H9 (cell line): ENCODE results near the gene CTNNA3. TPM values are rescaled to one million over a fixed set of nuclear protein-coding genes. Genes with fewer than 3 reads are reported as not detected.

ENCODE experiments used
- DNase-seq: peaks from one replicate; pipeline ENCODE4 v3.0.0-alpha.2; 2017
- H2AFZ ChIP-seq: one replicate; pipeline ENCODE4 v1.6.1; 2013; ENCODE audit warnings: mild to moderate bottlenecking, low read length, control low read depth, moderate library complexity
- H2AK5ac ChIP-seq: 2 replicates; pipeline ENCODE4 v1.6.1; 2013; ENCODE audit warnings: low read length, control low read depth, mixed read lengths; ENCODE audit not compliant: insufficient read length
- H2BK120ac ChIP-seq: one replicate; pipeline ENCODE4 v1.6.1; 2013; ENCODE audit warnings: low read depth, mild to moderate bottlenecking, low read length, control low read depth, inconsistent platforms; ENCODE audit not compliant: poor library complexity, severe bottlenecking
- H2BK12ac ChIP-seq: 2 replicates; pipeline ENCODE4 v1.6.1; 2013; ENCODE audit warnings: low read length, control low read depth, mixed read lengths, low read depth; ENCODE audit not compliant: insufficient read length
- H2BK15ac ChIP-seq: 2 replicates; pipeline ENCODE4 v1.6.1; 2013; ENCODE audit warnings: low read depth, low read length, control low read depth
- H2BK20ac ChIP-seq: one replicate; pipeline ENCODE4 v1.6.1; 2013; ENCODE audit warnings: low read depth, mild to moderate bottlenecking, low read length, control low read depth, inconsistent platforms; ENCODE audit not compliant: poor library complexity, severe bottlenecking
- H2BK5ac ChIP-seq: 2 replicates; pipeline ENCODE4 v1.6.1; 2013; ENCODE audit warnings: low read length, control low read depth, mixed read lengths; ENCODE audit not compliant: insufficient read length
- H3K14ac ChIP-seq: 2 replicates; pipeline ENCODE4 v1.6.1; 2013; ENCODE audit warnings: low read length, control low read depth; ENCODE audit not compliant: insufficient read depth
- H3K18ac ChIP-seq: 2 replicates; pipeline ENCODE4 v1.6.1; 2013; ENCODE audit warnings: low read depth, mild to moderate bottlenecking, mixed read lengths, low read length, control low read depth; ENCODE audit not compliant: insufficient read length
- H3K23ac ChIP-seq: 2 replicates; pipeline ENCODE4 v1.6.1; 2013; ENCODE audit warnings: low read length, control low read depth, mixed read lengths, low read depth; ENCODE audit not compliant: insufficient read length
- H3K23me2 ChIP-seq: 2 replicates; pipeline ENCODE4 v1.6.1; 2013; ENCODE audit warnings: low read depth, mild to moderate bottlenecking, mixed read lengths, low read length, control low read depth; ENCODE audit not compliant: insufficient read length, poor library complexity, severe bottlenecking
- H3K27ac ChIP-seq: 2 replicates; pipeline ENCODE4 v1.5.1; 2013; ENCODE audit warnings: low read length, control low read depth, mixed read lengths, low read depth; ENCODE audit not compliant: insufficient read length
- H3K27me3 ChIP-seq: 2 replicates; pipeline ENCODE4 v1.6.1; 2013; ENCODE audit warnings: low read length, control low read depth, inconsistent platforms; ENCODE audit not compliant: insufficient read depth
- H3K4ac ChIP-seq: 2 replicates; pipeline ENCODE4 v1.6.1; 2013; ENCODE audit warnings: low read depth, mild to moderate bottlenecking, control low read depth, inconsistent platforms, low read length, moderate library complexity
- H3K4me1 ChIP-seq: 2 replicates; pipeline ENCODE4 v1.6.1; 2013; ENCODE audit warnings: low read length, control low read depth, inconsistent platforms; ENCODE audit not compliant: insufficient read depth
- H3K4me2 ChIP-seq: 2 replicates; pipeline ENCODE4 v1.6.1; 2013; ENCODE audit warnings: low read length, control low read depth, mixed read lengths; ENCODE audit not compliant: insufficient read length, insufficient read depth
- H3K56ac ChIP-seq: 2 replicates; pipeline ENCODE4 v1.6.1; 2013; ENCODE audit warnings: low read depth, mild to moderate bottlenecking, mixed read lengths, low read length, control low read depth; ENCODE audit not compliant: insufficient read length
- H3K79me1 ChIP-seq: 2 replicates; pipeline ENCODE4 v1.6.1; 2013; ENCODE audit warnings: low read depth, mild to moderate bottlenecking, moderate library complexity, low read length, control low read depth, inconsistent platforms; ENCODE audit not compliant: insufficient read depth, poor library complexity, severe bottlenecking
- H3K79me2 ChIP-seq: 2 replicates; pipeline ENCODE4 v1.6.1; 2013; ENCODE audit warnings: low read length, control low read depth, inconsistent platforms; ENCODE audit not compliant: insufficient read depth
- H3K9ac ChIP-seq: 2 replicates; pipeline ENCODE4 v1.6.1; 2013; ENCODE audit warnings: low read length, control low read depth, mixed read lengths; ENCODE audit not compliant: insufficient read length; ENCODE audit errors: extremely low read depth
- H3K9me3 ChIP-seq: one replicate; pipeline ENCODE4 v1.6.1; 2013; ENCODE audit warnings: low read depth, low read length, inconsistent platforms; ENCODE audit not compliant: control insufficient read depth
- H3T11ph ChIP-seq: one replicate; pipeline ENCODE4 v1.6.1; 2013; ENCODE audit warnings: mild to moderate bottlenecking, low read length, control low read depth, inconsistent platforms
- H4K20me1 ChIP-seq: one replicate; pipeline ENCODE4 v1.6.1; 2013; ENCODE audit not compliant: control insufficient read depth, insufficient read length, insufficient read depth
- H4K5ac ChIP-seq: 2 replicates; pipeline ENCODE4 v1.6.1; 2013; ENCODE audit warnings: low read depth, mild to moderate bottlenecking, mixed read lengths, low read length, control low read depth; ENCODE audit not compliant: insufficient read length
- H4K8ac ChIP-seq: replicated peaks from 2 replicates; pipeline ENCODE4 v1.6.1; 2013; ENCODE audit warnings: low read length, control low read depth, mixed read lengths, low read depth; ENCODE audit not compliant: insufficient read length
- H4K91ac ChIP-seq: 2 replicates; pipeline ENCODE4 v1.6.1; 2013; ENCODE audit warnings: low read depth, mild to moderate bottlenecking, moderate library complexity, mixed read lengths, low read length, control low read depth; ENCODE audit not compliant: insufficient read length
- H3K27ac Mint-ChIP-seq, 3 experiments: 2 replicates in 2 of 3; 3 replicates in 1 of 3; pipeline ENCODE4 v1.8.0; 2020 to 2021; ENCODE audit warnings: mixed read lengths in 3 of 3, mild to moderate bottlenecking in 1 of 3, moderate library complexity in 1 of 3
- H3K27me3 Mint-ChIP-seq: 2 replicates; pipeline ENCODE4 v1.8.0; 2021; ENCODE audit warnings: low read depth, mild to moderate bottlenecking, moderate library complexity, mixed read lengths
- H3K36me3 Mint-ChIP-seq, 3 experiments: 2 replicates in 2 of 3; 3 replicates in 1 of 3; pipeline ENCODE4 v1.8.0; 2020 to 2021; ENCODE audit warnings: low read depth in 3 of 3, mixed read lengths in 3 of 3; ENCODE audit not compliant: insufficient read depth in 1 of 3
- H3K4me1 Mint-ChIP-seq, 2 experiments: 2 replicates each; pipeline ENCODE4 v1.8.0; 2020; ENCODE audit warnings: mixed read lengths in 2 of 2
- H3K4me3 Mint-ChIP-seq, 2 experiments: 2 replicates in 1 of 2; 3 replicates in 1 of 2; pipeline ENCODE4 v1.8.0; 2020 to 2021; ENCODE audit warnings: mild to moderate bottlenecking in 2 of 2, mixed read lengths in 2 of 2, moderate library complexity in 1 of 2
- H3K9me3 Mint-ChIP-seq, 2 experiments: 2 replicates in 1 of 2; 3 replicates in 1 of 2; pipeline ENCODE4 v1.8.0; 2020; ENCODE audit warnings: mild to moderate bottlenecking in 2 of 2, mixed read lengths in 2 of 2, moderate library complexity in 1 of 2
- CTCF ChIP-seq: fragments of 200-600 bp; sonication (generic); conservative IDR thresholded peaks from 3 replicates; pipeline ENCODE4 v1.8.0; 2021; ENCODE audit warnings: antibody characterized with exemption, mild to moderate bottlenecking
- WGBS: extraction: QIAGEN DNeasy Blood & Tissue Kit; methylation state at CpG from one replicate; pipeline ENCODE4 v1.1.7; 2013; ENCODE audit warnings: missing lambda C conversion rate, low lambda C conversion rate, mixed read lengths; ENCODE audit not compliant: insufficient read length; ENCODE audit errors: extremely low coverage; 5-methylcytosine and 5-hydroxymethylcytosine counted together
- total RNA-seq: library from RNA; stranded (reverse); gene quantifications from 2 replicates; pipeline ENCODE4 v1.2.1, GENCODE V29; 2021

Gene CTNNA3
- total RNA-seq, 1 experiment from 2014 or later, result 3.3 TPM

GRCh38 chr10:66782776-66783175 lies 913.2 kb downstream of the CTNNA3 start:
- no peak overlapping the region for H2BK5ac ChIP-seq
- no peaks in the 10 kb centered on the region for H3K4me1 ChIP-seq
- H3K9me3 ChIP-seq, result no peaks in the 10 kb centered on the region
- no peaks in the 10 kb centered on the region for H3K79me2 ChIP-seq
- no peak overlapping the region for H2BK12ac ChIP-seq
- H3K14ac ChIP-seq, result no peak overlapping the region
- no peak overlapping the region for H2AFZ ChIP-seq
- H2AK5ac ChIP-seq, result no peak overlapping the region
- H3K9ac ChIP-seq, result no peak overlapping the region
- Mint-ChIP-seq H3K4me3 (no peak overlapping the region), H3K4me1 (0 out of 4 replicates have a peak, but pooled peaks cover 0 to 3% of the 10 kb centered on the region in 2 experiments), H3K9me3 (no peaks in the 10 kb centered on the region), H3K36me3 (no peaks in the 10 kb centered on the region), H3K27me3 (no peaks in the 10 kb centered on the region), H3K27ac (no peak overlapping the region)
- no peak overlapping the region for H3K18ac ChIP-seq
- H4K20me1 ChIP-seq, result no peaks in the 10 kb centered on the region
- H2BK120ac ChIP-seq, result no peak overlapping the region
- no peak for DNase-seq
- H4K91ac ChIP-seq, result no peak overlapping the region
- H3K23me2 ChIP-seq, result no peaks in the 10 kb centered on the region
- no peak overlapping the region for H2BK15ac ChIP-seq
- no peak overlapping the region for H4K8ac ChIP-seq
- no peak overlapping the region for H3K23ac ChIP-seq
- H3K79me1 ChIP-seq, result no peaks in the 10 kb centered on the region
- H3K56ac ChIP-seq, result no peak overlapping the region
- no peak overlapping the region for H3T11ph ChIP-seq
- no peak overlapping the region for H2BK20ac ChIP-seq
- no peak for TF ChIP-seq CTCF
- no peak overlapping the region for H3K4ac ChIP-seq
- H4K5ac ChIP-seq, result no peak overlapping the region
- no peak overlapping the region for H3K4me2 ChIP-seq
- no peaks in the 10 kb centered on the region for H3K27me3 ChIP-seq
- no peak overlapping the region for H3K27ac ChIP-seq
- no CpG with 5 or more reads among the region's 1 CpG for WGBS
